ENCODE data around the gene FER.
"Not testable (repeated sequence)": the region's sequence is repeated elsewhere in the genome, so short reads cannot be mapped to it uniquely, and the experiment has no call there.

FER gene

GRCh38 chr5:108801301-108801700, 53.6 kb downstream of the FER start:
- no peak for DNase-seq

GRCh38 chr5:108801776-108802175, 54.1 kb downstream of the FER start:
- DNase-seq: peak; percentile 72

GRCh38 chr5:108810717-108811116, 63.0 kb downstream of the FER start:
- DNase-seq: no peak

- no peak for DNase-seq
These were observed 66.0 kb downstream of the FER start for GRCh38 chr5:108813673-108814072.

DNA sequence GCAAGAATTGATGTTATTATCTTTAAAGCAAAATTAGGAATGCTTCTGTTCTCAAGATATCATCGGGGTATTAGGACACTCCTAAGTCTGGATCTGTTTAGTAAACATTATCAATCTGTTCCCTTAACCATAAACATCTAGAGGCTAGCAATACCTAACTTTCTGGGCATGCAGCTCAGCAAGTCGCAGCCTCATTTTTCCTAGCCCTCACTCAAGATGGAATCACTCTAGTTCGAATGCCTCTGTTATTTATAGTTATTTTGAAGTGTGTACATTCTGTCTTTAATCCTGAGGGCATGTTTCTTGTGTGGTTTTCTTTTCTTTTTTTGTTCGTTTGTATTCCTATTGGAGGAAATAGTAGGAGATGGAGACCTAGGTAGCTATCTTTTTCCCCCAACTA, 66.9 kb downstream of the FER start:
- DNase-seq: no peak

DNA sequence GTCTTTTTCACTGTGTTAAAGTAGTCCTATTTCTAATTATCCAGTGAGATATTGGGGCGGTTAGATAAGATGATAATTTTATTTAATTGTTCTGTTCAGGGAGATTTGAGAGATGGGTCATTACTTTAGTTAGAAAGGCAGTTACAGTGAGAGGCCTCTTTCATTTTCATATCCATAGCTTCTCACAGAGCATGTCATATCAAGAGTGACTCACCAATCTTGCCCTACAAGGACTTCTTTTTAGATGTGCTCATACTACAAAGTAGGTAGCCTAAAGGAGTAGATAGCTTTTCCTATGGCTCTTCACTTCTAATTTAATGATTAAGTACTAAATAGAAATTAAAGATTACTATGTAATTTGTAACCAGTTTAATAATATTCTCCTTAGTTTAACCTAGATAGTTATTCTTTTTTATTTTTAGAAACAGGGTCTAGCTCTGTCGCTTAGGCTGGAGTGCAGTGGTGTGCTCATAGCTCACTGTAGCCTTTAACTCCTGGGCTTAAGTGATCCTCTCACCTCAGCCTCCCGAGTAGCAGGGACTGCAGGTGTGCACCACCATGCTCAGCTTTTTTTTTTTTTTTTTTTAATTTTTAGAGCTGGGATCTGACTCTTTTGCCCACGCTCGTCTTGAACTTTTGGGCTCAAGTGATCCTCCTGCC, 71.0 kb downstream of the FER start:
- peak; percentile 23 for DNase-seq

DNA sequence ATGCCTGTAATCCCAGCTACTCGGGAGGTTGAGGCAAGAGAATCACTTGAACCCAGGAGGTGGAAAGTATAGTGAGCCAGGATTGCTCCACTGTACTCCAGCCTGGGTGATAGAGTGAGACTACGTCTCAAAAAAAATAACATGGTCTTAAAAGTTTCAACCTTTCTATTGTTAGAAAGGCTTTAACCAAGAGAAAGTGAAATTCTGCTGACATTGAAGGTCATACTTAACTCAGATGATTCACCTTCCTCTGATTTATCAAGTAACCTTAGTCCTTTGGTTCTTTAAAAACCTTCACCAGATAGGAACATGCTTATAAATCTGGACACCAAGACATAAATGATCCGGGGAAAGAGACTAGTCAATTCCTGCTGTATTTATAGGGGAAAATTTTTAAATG, 73.3 kb downstream of the FER start:
- no peak for DNase-seq

DNA sequence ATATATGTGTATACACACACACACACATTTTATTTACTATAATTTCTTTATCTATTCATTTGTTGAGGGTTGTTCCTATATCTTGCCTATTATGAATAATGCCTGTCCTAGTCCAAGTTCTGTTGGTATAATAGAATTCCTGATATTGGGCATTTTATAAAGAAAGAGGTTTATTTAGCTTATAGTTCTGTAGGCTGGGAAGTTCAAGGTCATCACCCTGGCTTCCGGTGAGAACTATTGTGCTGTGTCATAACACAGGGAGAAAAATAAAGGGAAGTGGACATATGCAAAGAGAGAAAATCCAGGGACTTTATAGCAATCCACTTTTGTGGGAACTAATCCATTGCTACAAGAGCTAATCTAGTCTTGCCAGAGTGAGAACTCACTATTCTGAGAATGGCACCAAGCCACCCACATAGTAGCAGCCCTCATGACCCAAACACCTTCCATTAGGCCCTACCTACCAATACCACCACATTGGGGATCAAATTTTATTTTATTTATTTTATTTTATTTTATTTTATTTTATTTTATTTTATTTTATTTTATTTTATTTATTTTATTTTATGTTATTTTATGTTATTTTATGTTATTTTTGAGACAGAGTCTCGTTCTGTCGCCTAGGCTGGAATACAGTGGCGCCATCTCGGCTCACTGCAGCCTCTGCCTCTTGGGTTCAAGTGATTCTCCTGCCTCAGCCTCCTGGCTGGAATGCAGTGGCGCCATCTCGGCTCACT, 74.7 kb downstream of the FER start:
- DNase-seq: no peak

- DNase-seq: no peak
These were observed 79.4 kb downstream of the FER start for GRCh38 chr5:108827131-108827530.

GRCh38 chr5:108830705-108831276, 83.1 kb downstream of the FER start:
- DNase-seq: no peak

DNA sequence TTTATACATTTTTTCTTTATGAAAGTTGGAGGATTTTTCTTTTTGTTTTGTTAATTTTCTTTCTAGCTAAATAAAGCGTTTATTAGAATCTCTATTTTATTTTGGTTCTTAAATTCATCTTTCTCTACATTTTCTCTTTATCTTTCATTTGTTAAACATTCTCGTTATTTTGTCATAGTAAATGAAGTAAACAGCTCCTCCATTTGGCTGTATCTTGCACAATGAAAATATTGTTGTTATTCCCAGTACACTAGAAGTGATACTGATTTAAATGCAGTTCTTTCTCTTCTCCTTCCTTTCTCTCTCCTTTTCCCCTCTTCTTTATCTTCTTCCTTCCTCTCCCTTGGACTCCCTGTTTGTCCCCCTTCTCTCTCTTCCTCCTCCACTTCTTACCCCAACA, 88.8 kb downstream of the FER start:
- DNase-seq: no peak

GRCh38 chr5:108842260-108842941, 94.7 kb downstream of the FER start:
- not testable (repeated sequence) for DNase-seq

- not testable (repeated sequence) for DNase-seq
These were observed 103.4 kb downstream of the FER start for GRCh38 chr5:108851129-108851528.

GRCh38 chr5:108857905-108858304, 110.2 kb downstream of the FER start:
- DNase-seq: no peak

GRCh38 chr5:108858959-108859358, 111.3 kb downstream of the FER start:
- no peak for DNase-seq

DNA sequence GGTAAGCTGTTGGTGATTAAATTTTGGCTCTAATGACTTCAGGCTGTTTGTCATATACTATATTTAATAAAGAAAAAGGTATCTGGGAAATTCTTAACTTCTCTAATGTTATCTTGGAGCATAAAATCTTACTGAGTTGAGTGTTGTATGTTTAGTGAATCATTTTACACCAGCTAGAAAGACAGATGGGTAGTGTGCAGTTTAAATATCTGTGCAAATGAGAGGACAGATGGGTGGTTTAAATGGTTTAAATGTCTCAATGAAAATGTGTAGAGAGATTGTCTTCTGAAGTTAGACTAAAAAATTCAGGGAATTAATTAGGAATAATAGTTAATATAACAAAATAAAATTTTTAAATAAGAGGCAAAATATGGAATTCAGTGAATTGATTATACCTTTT, 114.5 kb downstream of the FER start:
- no peak for DNase-seq

GRCh38 chr5:108866097-108866496, 118.4 kb downstream of the FER start:
- DNase-seq: not testable (repeated sequence)

DNA sequence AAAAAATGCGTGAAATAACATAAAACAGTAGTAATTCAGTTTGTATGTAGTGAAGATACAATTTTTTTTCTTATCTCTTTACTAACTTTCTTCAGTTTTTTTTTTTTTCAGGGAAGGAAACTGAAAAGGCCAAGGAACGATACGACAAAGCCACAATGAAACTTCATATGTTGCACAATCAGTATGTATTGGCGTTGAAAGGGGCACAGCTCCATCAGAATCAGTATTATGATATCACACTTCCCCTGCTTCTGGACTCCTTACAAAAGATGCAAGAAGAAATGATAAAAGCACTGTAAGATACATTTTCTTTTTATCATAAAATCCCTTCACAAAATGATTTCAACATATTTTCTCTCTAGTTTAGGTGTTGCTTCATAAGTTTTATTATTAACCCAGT, 120.0 kb downstream of the FER start:
- DNase-seq: no peak

- no peak for DNase-seq
These were observed 121.4 kb downstream of the FER start for GRCh38 chr5:108869066-108869465.

DNA sequence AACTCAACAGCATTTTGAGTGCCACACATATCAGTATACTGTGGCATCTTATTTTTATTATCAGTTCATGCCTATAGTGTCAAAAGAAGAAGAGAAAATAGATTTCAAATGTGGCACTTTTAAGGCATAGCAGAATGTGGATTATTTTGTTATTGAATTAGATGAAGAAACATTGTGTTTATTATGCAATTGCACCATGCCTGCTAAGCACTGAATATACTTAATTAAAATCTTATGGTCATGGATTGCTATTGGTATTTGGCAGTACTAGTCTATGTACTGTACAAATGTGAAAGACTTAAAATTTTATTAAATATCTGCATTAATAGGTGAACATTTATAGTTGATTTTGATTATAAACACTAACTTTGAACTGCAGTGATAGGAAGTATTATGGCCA, 128.8 kb downstream of the FER start:
- no peak for DNase-seq

GRCh38 chr5:108878756-108879155, 131.1 kb downstream of the FER start:
- DNase-seq: no peak

DNA sequence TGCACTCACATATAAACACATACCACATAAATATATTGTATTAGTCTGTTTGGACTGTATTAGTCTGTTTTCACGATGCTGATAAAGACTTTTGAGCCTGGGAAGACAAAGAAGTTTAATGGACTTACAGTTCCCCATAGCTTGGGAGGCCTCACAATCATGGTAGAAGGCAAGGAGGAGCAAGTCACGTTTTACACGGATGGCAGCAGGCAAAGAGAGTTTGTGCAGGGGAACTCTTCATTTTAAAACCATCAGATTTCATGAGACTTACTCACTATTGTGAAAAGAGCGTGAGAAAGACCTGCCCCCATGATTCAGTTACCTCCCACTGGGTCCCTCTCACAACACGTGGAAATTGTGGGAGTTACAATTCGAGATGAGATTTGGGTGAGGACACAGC, 133.4 kb downstream of the FER start:
- no peak for DNase-seq

DNA sequence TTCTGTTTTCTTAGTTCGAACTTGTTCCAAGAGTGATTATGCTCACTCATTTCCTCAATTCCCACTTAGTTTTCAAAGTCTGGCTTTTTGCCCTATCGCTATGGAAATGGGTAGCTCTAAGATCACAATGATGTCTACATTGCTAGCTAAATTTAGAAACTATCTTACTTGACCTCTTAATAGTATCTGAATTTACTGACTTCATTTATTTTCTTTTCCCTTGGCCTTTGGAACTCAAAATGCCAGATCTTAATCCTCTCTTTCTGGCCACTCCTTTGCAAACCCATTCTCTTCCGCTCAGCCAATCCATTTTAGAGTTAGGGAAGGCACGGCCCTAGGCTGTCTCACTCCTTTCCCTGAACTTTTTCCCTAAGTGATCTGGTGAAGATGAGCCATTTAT, 137.0 kb downstream of the FER start:
- no peak for DNase-seq

DNA sequence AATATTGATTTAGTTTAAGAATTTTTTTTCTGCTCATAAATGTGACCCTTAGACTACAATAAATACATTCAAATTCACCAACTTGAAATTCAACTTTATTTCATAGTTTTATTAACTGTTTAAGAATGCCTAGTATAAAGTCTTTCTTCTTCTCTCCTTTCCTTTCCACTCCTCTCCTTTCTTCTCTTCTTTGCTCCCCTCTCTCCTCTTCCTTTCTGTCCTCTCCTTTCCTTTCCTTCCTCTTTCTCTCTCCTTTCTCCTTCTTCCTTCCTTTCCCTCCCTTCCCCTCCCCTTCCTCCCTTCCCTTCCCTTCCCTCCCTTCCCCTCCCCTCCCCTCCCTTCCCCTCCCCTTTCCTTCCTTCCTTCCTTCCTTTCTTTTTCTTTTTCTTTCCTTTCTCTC, 150.6 kb downstream of the FER start:
- DNase-seq: no peak

Measured in amniotic stem cell (primary cell).